ENCODE results near the gene GFER. TPM values are rescaled to one million over a fixed set of nuclear protein-coding genes. Genes with fewer than 3 reads are reported as not detected.

Gene GFER
- total and polyA plus RNA-seq, 9 of the 15 experiments (the other 6 are each of a cell fraction or from before 2014, with no cell fraction given) = 4.3 to 53.7 (median 19.8) TPM

DNA sequence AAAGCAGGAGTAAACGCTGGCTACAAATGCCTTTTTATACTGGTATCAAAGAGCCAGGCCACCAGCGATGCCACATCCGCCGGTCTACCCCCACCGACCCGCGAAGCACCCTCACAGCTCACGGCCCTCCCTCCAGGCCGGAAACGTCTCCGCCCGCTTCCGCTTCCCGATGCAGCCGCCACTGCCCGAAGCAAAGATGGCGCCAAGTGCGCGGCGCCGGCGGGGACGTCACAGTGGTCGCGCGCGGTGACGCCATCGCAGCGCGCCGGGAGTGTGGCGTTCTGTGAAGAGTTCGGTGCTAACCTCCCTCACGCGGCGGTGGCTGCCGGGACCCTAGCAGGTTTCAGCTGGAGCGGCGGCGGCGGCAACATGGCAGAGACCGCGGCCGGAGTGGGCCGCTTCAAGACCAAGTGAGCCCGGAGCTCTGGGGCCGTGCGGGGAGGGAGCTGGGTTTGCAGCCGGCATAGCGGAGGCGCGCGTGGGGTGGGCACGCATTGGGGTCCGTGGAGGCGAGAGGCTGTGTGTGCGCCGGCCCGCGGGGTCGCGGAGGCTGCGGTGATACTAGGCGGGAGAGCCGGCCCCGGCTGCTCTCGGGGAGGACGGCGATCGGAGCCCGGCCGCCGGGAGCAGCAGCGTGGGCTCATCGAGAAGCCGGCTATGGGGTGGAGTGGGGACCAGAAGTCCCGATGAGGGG lies 12.1 kb upstream of the GFER start, which contains the start of gene TBL3 (continued):
- TF ChIP-seq, protein P1, sequence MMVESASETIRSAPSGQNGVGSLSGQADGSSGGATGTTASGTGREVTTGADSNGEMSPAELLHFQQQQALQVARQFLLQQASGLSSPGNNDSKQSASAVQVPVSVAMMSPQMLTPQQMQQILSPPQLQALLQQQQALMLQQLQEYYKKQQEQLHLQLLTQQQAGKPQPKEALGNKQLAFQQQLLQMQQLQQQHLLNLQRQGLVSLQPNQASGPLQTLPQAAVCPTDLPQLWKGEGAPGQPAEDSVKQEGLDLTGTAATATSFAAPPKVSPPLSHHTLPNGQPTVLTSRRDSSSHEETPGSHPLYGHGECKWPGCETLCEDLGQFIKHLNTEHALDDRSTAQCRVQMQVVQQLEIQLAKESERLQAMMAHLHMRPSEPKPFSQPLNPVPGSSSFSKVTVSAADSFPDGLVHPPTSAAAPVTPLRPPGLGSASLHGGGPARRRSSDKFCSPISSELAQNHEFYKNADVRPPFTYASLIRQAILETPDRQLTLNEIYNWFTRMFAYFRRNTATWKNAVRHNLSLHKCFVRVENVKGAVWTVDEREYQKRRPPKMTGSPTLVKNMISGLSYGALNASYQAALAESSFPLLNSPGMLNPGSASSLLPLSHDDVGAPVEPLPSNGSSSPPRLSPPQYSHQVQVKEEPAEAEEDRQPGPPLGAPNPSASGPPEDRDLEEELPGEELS (CRISPR knock-in tag; IDR thresholded peaks at IDR 0.05; ENCODE audit: borderline replicate concordance) = no peak; the same call in 1 of the 2 replicates
- TF ChIP-seq SETDB1 (IDR thresholded peaks at IDR 0.05; ENCODE audit: low read length) (peak; percentile 98), MCM3 (IDR thresholded peaks at IDR 0.05) (no peak), CBX1 (IDR thresholded peaks at IDR 0.05; ENCODE audit: low read depth) (peak; percentile 78), CSDE1 (IDR thresholded peaks at IDR 0.05) (peak in 1 of 2 experiments; percentile 98; a peak in 2 of 4 replicates), CBX8 (IDR thresholded peaks at IDR 0.05; ENCODE audit: borderline replicate concordance, extremely low read depth, low read depth, low read length, poor library complexity, severe bottlenecking) (no peak), NFRKB (IDR thresholded peaks at IDR 0.05; ENCODE audit: low read depth) (no peak), NCOA2 (IDR thresholded peaks at IDR 0.05; ENCODE audit: partially characterized antibody in 2 of 2) (no peak), FOXA3 (CRISPR knock-in tag; conservative IDR thresholded peaks at IDR 0.05 in 1 of 2, IDR thresholded peaks at IDR 0.05 in 1 of 2) (no peak), SMC3 (conservative IDR thresholded peaks at IDR 0.05; ENCODE audit: insufficient read depth, low read depth, low read length) (no peak), CHD1 (IDR thresholded peaks at IDR 0.05; ENCODE audit: low read length) (peak; percentile 58), SOX6 (IDR thresholded peaks at IDR 0.05) (0 out of 2 replicates have a peak, but pooled peaks have one; percentile 28)
- TF ChIP-seq, protein P2, sequence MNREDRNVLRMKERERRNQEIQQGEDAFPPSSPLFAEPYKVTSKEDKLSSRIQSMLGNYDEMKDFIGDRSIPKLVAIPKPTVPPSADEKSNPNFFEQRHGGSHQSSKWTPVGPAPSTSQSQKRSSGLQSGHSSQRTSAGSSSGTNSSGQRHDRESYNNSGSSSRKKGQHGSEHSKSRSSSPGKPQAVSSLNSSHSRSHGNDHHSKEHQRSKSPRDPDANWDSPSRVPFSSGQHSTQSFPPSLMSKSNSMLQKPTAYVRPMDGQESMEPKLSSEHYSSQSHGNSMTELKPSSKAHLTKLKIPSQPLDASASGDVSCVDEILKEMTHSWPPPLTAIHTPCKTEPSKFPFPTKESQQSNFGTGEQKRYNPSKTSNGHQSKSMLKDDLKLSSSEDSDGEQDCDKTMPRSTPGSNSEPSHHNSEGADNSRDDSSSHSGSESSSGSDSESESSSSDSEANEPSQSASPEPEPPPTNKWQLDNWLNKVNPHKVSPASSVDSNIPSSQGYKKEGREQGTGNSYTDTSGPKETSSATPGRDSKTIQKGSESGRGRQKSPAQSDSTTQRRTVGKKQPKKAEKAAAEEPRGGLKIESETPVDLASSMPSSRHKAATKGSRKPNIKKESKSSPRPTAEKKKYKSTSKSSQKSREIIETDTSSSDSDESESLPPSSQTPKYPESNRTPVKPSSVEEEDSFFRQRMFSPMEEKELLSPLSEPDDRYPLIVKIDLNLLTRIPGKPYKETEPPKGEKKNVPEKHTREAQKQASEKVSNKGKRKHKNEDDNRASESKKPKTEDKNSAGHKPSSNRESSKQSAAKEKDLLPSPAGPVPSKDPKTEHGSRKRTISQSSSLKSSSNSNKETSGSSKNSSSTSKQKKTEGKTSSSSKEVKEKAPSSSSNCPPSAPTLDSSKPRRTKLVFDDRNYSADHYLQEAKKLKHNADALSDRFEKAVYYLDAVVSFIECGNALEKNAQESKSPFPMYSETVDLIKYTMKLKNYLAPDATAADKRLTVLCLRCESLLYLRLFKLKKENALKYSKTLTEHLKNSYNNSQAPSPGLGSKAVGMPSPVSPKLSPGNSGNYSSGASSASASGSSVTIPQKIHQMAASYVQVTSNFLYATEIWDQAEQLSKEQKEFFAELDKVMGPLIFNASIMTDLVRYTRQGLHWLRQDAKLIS (CRISPR knock-in tag; IDR thresholded peaks at IDR 0.05) = peak; percentile 85
- TF ChIP-seq, protein P3, sequence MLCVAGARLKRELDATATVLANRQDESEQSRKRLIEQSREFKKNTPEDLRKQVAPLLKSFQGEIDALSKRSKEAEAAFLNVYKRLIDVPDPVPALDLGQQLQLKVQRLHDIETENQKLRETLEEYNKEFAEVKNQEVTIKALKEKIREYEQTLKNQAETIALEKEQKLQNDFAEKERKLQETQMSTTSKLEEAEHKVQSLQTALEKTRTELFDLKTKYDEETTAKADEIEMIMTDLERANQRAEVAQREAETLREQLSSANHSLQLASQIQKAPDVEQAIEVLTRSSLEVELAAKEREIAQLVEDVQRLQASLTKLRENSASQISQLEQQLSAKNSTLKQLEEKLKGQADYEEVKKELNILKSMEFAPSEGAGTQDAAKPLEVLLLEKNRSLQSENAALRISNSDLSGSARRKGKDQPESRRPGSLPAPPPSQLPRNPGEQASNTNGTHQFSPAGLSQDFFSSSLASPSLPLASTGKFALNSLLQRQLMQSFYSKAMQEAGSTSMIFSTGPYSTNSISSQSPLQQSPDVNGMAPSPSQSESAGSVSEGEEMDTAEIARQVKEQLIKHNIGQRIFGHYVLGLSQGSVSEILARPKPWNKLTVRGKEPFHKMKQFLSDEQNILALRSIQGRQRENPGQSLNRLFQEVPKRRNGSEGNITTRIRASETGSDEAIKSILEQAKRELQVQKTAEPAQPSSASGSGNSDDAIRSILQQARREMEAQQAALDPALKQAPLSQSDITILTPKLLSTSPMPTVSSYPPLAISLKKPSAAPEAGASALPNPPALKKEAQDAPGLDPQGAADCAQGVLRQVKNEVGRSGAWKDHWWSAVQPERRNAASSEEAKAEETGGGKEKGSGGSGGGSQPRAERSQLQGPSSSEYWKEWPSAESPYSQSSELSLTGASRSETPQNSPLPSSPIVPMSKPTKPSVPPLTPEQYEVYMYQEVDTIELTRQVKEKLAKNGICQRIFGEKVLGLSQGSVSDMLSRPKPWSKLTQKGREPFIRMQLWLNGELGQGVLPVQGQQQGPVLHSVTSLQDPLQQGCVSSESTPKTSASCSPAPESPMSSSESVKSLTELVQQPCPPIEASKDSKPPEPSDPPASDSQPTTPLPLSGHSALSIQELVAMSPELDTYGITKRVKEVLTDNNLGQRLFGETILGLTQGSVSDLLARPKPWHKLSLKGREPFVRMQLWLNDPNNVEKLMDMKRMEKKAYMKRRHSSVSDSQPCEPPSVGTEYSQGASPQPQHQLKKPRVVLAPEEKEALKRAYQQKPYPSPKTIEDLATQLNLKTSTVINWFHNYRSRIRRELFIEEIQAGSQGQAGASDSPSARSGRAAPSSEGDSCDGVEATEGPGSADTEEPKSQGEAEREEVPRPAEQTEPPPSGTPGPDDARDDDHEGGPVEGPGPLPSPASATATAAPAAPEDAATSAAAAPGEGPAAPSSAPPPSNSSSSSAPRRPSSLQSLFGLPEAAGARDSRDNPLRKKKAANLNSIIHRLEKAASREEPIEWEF (CRISPR knock-in tag; IDR thresholded peaks at IDR 0.05) = no peak
